Measurements from ENCODE around the gene RNF114.

RNF114 gene

GRCh38 chr20:49904440-49905214 lies 31.6 kb upstream of the RNF114 start:
- no peak for DNase-seq

- no peak for DNase-seq
These were observed 30.6 kb upstream of the RNF114 start for GRCh38 chr20:49905415-49906091.

DNA sequence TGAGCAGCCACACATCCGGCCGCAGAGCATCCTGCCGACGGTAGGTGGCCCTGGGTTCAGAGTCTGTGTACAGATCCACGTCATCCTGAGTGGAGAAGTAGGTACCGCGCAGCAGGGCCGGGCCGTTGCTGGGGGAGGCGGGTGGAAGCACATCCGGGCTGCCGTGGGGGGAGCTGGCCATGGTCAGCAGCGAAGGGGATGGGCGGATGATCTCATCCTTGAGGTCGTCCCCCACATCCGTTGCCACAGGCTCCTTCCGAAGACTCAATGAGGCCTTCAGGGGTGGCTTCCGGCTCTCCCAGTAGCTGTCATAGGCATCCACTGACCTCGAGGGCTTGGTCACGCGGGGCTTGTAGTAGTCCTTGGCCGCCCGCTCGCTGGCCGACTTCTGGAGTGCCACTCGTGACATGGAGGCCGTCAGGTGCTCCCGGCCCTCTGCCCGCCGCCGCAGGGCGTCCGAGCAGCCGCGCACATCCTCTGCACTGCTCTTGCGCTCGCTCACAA lies 30.0 kb upstream of the RNF114 start:
- DNase-seq: no peak

GRCh38 chr20:49906615-49907154 lies 29.5 kb upstream of the RNF114 start:
- DNase-seq: no peak

DNA sequence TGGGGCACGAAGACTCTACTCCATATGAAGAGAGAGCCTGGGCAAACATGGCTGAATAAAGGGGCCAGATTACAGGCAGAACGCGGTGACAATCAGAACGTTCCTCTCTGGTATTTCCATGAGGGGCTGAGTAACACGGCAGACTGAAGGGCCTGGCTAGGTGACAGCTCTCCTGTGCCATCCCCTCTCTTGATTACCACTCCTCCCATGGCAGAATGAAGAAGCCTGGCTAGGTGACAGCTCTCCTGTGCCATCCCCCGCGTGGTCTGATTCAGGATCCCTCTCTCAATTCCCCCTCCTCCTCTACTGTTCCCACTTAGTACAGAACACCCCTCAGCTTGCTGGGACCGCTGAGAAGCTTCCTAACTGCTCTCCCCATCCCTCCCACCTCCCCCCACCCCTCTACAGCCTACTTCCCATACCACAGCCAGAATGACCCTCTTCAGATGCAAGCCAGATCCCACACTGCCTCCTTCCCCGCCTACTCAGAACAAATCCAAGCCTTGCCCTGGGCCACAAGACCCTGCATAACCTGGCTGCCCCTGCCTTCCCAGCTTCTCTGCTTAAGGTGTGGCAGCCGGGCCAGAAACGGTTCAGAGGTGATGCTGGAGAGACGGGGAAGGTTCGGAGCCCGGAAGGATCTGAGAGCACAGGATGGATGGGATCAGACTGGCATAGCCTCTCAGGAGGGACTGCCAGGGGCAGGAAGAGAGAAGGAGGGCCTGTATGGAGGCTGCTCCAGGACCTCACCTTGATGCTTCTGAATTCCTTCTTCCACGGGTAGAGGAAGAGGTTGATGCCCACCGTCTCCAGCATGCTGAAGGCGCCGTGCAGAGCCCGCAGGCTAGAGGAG lies 28.6 kb upstream of the RNF114 start:
- DNase-seq: no peak

DNA sequence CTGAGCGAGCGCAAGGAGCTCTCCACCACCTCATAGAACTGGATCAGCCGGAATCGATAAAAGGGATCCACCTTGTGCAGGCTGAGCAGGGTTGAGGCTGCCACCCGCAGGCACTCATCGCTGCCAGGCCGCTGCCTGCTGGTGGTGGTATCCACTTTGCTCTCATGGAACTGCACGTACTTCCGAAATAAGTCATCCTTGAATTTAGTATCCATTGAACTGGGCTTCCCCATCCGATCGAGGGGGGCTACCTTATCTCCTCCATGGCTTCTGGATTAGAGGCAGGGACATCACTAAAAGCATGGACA lies 28.0 kb upstream of the RNF114 start:
- DNase-seq: no peak

DNA sequence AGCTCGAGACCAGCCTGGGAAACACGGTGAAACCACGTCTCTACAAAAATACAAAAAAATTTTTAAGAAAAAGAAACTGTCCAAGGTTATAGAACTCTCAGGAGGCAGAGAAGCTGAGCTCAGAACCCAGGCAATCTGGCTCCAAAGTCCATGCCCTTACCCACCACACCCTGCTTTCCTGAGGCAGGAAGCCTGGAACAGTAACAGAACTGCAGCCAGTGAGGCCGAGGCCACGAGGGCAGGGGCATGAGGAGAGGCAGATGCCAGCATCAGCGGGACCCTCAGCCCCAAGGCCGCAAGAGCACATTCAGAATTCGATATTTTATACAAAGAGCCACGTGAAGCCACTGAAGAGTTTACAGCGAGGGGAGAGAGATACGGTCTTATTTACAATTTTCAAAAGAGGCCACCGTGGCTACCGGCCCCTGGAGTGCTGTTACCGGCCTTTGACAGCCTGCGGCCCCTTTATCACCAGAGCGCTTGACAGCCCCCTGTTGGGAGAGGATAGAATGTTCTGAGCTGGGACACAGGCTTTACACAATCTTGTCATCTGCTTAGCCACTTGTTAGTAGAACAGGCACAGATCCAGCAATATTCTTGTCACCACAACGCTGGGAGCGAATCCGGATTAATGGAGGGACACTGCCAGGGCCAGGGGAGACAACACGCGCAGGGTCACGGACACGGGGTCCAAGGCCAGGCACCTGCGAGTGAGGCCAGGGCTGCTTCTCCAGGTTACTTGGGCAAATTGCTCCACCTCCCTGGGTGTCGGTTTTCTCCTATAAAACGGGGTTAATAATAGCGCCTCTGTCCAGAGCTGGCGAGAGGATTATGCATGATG lies 26.5 kb upstream of the RNF114 start:
- DNase-seq: no peak

- no peak for DNase-seq
These were observed 25.9 kb upstream of the RNF114 start for GRCh38 chr20:49910340-49910706.

- DNase-seq: no peak
These were observed 22.7 kb upstream of the RNF114 start for GRCh38 chr20:49913399-49914047.

- peak; percentile 34 for DNase-seq
These were observed 21.7 kb upstream of the RNF114 start for GRCh38 chr20:49914310-49915117.

DNA sequence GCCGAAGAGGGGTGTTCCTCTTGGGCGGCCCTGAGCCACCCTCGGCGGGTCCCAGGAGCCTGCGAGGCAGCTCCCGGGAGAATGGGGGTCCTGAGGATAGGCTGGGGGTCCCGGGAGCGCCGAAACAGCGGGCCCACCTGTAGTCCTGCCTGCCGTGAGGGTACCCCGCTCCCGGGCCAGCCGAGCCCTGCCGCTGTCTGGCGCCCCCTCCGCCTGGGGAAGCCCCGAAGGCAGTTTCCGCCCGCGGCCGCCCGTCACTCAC lies 21.1 kb upstream of the RNF114 start:
- no peak for DNase-seq

- peak; percentile 94 for DNase-seq
These were observed 20.6 kb upstream of the RNF114 start, which contains the start of gene SPATA2 for GRCh38 chr20:49915380-49916145. Gene SPATA2, minus strand, starts transcription at chr20:49915529. Its CDS starts 7,039 bp downstream, at chr20:49908490.

DNA sequence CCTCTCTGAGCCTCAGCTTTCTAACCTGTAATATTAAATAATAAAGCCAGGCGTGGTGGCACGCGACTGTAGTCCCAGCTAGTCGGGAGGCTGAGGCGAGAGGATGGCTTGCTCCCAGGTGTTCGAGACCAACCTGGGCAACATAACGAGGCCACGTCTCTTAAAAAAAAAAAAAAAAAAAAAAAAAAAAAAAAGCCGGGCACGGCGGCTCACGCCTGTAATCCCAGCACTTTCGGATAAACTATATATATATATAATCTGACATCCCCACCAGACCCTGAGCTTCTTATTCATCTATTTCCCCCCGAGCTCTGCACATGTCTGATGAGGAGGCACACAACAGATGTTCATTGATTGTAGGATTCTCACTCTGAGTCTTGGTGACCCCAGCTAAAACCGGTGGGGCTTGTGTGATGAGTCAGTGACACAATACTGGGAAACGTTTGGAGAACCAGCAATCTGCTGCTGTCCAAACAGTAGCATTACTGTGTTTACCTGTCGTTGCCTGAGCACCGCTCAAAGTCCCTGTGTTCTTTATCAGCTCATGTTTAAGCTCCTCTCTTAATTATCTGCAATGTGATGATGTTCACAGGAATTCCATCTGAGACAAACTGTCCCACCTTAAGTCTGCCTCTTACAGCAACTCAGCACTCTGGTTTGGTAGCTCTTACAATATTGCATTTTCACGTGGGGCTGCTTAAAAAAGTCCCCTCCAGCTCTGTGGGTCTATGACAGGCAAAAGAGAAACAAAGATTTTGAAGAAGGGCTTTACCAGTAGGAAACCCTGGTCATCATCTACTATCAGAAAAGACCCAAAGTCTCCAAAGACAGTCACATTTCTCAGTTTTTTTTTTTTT lies 19.8 kb upstream of the RNF114 start:
- no peak for DNase-seq

DNA sequence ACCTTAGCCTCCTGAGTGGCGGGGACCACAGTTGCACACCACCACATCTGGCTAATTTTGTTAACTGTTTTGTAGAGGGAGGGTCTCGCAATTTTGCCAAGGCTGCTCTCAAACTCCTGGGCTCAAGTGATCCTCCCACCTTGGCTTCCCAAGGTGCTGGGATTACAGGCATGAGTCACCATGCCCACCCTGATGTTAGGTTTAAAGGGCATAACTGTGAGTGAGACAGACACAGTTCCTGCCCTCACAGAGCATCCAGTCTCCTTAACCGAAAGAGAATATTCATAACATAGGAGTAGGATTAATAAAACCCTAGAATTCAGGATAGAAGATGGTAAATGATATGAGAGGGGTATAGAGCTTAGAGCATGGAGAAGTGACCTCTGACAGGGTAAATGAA lies 17.8 kb upstream of the RNF114 start:
- no peak for DNase-seq

DNA sequence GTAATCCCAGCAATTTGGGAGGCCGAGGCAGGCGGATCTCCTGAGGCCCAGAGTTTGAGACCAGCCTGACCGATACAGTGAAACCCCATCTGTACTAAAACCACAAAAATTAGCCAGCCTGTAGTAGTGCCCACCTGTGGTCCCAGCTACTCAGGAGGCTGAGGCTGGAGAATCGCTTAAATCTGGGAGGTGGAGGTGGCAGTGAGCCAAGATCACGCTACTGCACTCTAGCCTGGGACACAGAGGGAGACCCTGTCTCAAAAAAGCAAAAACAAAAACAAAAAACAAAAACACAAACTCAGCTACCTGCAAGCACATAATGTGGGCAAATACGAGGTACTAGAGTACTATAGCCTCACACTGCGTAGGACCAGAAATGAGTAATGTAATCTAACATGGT lies 17.2 kb upstream of the RNF114 start:
- no peak for DNase-seq

DNA sequence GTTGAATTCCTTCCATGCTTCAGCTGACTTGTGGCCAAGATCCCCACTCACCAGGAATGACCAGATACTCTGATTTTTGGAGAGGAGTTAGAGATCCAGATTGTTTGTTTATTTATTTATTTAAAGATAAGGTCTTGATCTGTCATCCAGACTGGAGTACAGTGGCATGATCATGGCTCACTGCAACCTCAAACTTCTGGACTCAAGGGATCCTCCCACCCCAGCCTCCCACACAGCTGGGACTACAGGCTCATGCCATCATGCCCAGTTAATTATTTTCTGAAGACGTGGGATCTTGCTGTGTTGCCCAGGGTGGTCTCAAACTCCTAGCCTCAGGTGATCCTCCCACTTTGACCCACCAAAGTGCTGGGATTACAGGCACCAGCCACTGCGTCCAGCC lies 16.7 kb upstream of the RNF114 start:
- DNase-seq: no peak

GRCh38 chr20:49924247-49924646 lies 11.9 kb upstream of the RNF114 start:
- DNase-seq: no peak

- DNase-seq: no peak
These were observed 10.2 kb upstream of the RNF114 start for GRCh38 chr20:49925901-49926454.
